GM19452 (cell line): ENCODE data around the gene ZNF70.

Experiments used
- ATAC-seq: cut with Tn5 transposase; IDR thresholded peaks from one replicate; pipeline ENCODE4 v1.9.1; 2021; ENCODE audit not compliant: unreplicated experiment

Gene ZNF70

GRCh38 chr22:23695571-23696325 is 55.2 kb downstream of the ZNF70 start:
- ATAC-seq: no peak

- no peak for ATAC-seq
These were observed 55.8 kb downstream of the ZNF70 start for GRCh38 chr22:23695141-23695540.

- no peak for ATAC-seq
These were observed 56.8 kb downstream of the ZNF70 start for GRCh38 chr22:23693979-23694680.

- ATAC-seq: no peak
These were observed 58.2 kb downstream of the ZNF70 start for GRCh38 chr22:23692598-23693291.

DNA sequence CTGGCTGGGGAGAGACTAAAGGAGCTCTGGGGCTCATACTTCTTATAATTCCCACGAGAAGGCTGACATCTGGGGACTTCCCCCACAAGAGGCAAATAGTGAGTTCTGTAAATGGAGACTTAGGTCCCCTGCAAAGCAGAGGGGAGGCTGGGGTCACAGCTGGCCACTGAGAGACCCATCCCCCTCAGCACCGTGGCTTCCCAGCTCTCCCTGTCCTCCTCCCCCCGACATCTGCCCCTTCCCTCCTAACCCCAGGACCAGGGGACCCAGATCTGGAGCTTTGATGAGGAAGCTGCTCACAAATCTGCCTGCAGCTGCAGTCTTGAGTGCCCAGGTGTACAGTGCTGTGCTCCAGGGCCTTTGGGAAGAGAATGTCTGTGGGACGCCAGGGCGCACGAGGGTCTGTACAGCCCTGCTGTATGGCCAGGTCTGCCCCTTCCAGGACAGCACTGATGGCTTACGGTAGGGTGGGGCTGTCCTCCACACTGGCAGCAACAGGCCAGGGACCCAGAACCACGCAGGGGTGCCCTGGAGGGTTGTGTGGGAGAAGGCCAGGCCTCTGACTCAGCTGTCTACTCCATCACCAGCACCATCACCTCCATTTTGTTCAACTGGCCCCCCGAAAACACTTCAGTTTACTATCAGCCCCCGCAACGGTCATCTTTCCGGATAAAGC is 59.0 kb downstream of the ZNF70 start:
- ATAC-seq: no peak

DNA sequence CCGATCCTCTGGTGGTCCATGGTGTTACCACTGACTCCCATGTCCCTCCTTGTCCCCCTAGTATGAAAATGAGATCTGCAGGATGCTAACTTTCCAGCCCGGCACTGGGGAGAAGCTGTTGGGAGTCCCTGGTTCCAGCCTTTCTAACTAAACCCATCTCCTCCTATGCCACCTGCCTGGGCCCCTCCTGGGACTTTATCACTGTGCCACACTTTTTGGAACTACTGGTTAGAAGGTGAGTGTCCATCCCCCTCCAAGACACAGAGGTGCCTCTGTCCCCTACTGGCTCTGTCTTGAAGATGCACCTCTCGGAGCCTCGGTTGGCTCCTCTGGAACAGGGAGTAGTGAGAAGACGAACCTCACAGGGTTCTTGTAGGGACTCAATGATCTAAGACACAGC is 60.2 kb downstream of the ZNF70 start, which contains the start of gene RGL4:
Gene RGL4 (plus strand): TSS at position 301 of the 400 bp plus-strand sequence. CDS start 1,018 bp downstream, outside the sequence.
- ATAC-seq: no peak

GRCh38 chr22:23689414-23689813 is 61.5 kb downstream of the ZNF70 start:
- no peak for ATAC-seq
